Mucosa of stomach (tissue), 1 donor: ENCODE data around the gene SYNPO2.
"Not testable (repeated sequence)": the region's sequence is repeated elsewhere in the genome, so short reads cannot be mapped to it uniquely, and the experiment has no call there.

Experiments used
- H3K27me3 ChIP-seq: one replicate; pipeline ENCODE4 v1.7.0; 2013; ENCODE audit warnings: mild to moderate bottlenecking, low read length; ENCODE audit not compliant: control insufficient read depth, insufficient read depth
- H3K36me3 ChIP-seq: one replicate; pipeline ENCODE4 v1.7.0; 2013; ENCODE audit warnings: low read length; ENCODE audit not compliant: control insufficient read depth, insufficient read depth
- H3K4me1 ChIP-seq: one replicate; pipeline ENCODE4 v1.7.0; 2013; ENCODE audit warnings: mild to moderate bottlenecking, low read length; ENCODE audit not compliant: control insufficient read depth, insufficient read depth
- H3K4me3 ChIP-seq: one replicate; pipeline ENCODE4 v1.7.0; 2013; ENCODE audit warnings: low read length
- H3K9ac ChIP-seq: one replicate; pipeline ENCODE4 v1.7.0; 2013; ENCODE audit warnings: mild to moderate bottlenecking, low read length, moderate library complexity
- H3K9me3 ChIP-seq: one replicate; pipeline ENCODE4 v1.7.0; 2013; ENCODE audit warnings: mild to moderate bottlenecking, low read length, moderate library complexity; ENCODE audit not compliant: control insufficient read depth
- donor health status: Pancreatic carcinoma.

Gene SYNPO2

DNA sequence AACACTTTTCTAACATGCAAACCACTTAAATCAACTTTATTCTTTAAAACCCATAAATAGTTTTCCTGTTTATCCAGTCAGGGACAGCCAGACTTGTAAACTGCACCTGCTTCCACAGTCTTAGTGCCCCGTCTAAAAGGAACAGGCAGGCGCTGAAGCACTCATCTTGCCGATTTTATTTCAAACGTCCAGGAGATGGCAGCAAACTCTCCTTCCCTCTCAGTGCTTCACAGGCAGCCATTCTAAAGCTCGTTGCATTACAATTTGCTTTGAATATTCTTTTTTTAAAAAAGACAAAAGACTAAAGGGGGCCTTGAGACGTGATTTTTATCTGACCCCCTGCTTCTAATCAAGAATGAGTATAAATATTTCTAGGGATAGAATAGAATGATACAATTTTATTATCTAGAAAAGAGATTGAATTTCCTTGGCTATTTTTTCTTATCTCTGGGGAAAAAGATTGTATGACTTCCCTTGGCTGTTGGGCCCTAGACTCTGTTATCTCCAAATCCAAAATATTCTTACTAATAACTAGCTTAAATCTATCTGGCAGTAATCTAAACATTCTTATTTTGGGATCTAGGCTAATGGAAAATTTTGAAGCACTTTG is 153.4 kb downstream of the SYNPO2 start:
- no peak overlapping the region for H3K9ac ChIP-seq
- no peaks in the 10 kb centered on the region for H3K9me3 ChIP-seq
- no peak overlapping the region for H3K4me3 ChIP-seq
- no peaks in the 10 kb centered on the region for H3K4me1 ChIP-seq
- no peaks in the 10 kb centered on the region for H3K36me3 ChIP-seq
- no peaks in the 10 kb centered on the region for H3K27me3 ChIP-seq

DNA sequence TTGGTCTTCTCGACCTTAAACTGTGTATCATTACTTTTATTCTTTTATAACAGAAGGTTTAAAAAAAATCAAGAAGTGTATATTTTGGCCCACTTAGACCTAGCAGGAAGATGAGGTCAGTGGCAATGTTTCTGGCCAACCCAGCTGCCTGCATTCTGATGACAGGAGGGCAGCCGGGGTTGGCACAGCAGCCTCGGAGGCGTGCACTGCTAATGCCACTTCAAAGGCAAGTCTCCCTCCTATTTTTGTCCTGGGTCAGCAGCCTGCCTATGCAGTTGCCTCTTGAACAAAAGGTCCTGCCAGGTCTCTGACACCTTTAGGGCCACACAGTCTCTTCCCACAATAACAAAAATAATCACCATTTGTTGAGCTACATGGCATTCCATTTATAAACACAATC is 157.6 kb downstream of the SYNPO2 start:
- no peak overlapping the region for H3K9ac ChIP-seq
- H3K4me3 ChIP-seq, result no peak overlapping the region
- no peaks in the 10 kb centered on the region for H3K9me3 ChIP-seq
- H3K36me3 ChIP-seq, result no peaks in the 10 kb centered on the region
- H3K4me1 ChIP-seq, result no peaks in the 10 kb centered on the region
- H3K27me3 ChIP-seq, result no peaks in the 10 kb centered on the region

DNA sequence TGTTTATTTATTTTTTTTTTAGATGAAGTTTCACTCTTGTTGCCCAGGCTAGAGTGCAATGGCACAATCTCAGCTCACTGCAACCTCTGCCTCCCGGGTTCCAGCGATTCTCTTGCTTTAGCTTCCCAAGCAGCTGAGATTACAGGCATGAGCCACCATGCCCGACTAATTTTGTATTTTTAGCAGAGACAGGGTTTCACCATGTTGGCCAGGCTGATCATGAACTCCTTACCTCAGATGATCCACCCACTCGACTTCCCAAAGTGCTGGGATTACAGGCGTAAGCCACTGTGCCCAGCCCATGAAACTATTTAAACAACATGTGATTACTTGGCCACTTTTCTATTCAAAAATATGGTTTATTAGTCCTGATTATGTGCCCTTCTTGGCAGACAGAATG is 158.4 kb downstream of the SYNPO2 start:
- not testable (repeated sequence) for H3K4me1 ChIP-seq, H3K4me3 ChIP-seq, H3K9ac ChIP-seq, H3K27me3 ChIP-seq, H3K9me3 ChIP-seq, H3K36me3 ChIP-seq

DNA sequence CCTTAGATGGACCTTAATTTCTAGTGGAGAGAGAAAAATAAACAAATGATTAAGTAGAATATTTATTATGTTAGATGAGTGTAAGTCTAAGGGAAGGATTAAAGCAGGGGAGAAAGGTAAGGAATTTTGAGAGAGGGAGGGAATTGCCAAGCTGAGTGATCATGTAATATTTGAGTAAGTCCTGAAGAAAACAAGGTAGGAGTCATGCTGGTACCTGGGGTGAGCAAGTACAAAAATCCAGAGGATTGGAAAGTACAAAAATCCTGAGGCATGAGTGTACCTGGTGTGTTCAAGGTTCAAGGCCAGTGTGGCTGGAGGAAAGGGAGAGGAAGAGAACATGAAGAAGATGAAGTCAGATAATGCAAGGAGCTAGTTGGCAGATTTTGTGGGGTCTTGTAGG is 159.8 kb downstream of the SYNPO2 start:
- H3K27me3 ChIP-seq, result no peaks in the 10 kb centered on the region
- no peaks in the 10 kb centered on the region for H3K4me1 ChIP-seq
- H3K36me3 ChIP-seq, result no peaks in the 10 kb centered on the region
- H3K4me3 ChIP-seq, result no peak overlapping the region
- H3K9me3 ChIP-seq, result no peaks in the 10 kb centered on the region
- no peak overlapping the region for H3K9ac ChIP-seq

DNA sequence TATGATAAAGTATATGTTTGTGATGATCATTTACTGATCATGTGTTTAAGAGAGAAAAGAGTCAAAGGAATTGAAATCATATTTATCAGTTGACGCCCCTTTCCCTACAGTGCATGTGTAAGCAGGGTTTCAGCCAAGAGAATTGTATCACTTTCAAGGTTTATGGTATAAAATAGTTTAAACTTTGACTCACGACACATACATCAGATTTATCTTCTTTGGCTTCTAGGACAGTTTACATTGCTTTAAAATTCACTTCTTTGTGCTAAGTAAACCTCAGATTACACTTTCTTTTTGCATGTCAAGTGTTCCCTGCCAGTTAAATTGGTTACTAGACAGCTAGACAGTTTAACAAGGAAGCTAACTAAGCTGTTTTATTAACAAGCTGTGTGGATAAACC is 160.7 kb downstream of the SYNPO2 start:
- no peaks in the 10 kb centered on the region for H3K27me3 ChIP-seq
- H3K36me3 ChIP-seq, result no peaks in the 10 kb centered on the region
- no peak overlapping the region for H3K4me3 ChIP-seq
- H3K4me1 ChIP-seq, result no peaks in the 10 kb centered on the region
- no peaks in the 10 kb centered on the region for H3K9me3 ChIP-seq
- no peak overlapping the region for H3K9ac ChIP-seq

DNA sequence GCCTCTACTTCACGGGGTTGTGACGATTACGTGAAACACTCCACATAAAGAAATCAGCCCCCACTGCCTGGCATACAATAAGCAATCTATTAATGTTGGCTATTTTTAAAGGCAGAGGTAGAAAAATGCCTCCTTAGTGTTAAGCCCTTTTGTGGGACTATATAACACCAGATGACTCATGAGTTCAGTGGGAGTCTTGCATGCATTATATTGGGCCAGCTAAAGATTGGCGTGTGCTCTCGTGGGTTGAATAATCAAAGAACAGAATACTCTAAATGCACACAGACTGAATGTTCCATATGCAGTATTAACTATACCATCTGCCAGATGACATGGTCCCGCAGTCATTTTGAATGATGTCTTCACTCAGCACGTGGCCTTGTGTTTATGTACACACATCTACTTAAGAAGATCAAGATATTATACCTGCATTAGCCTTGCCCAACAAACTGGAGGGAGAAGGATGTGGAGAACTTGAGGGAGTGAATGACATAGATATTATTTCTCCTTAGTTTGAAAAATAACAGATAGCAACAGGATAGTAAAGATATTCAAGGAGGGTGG is 162.0 kb downstream of the SYNPO2 start:
- Histone ChIP-seq H3K9me3 (no peaks in the 10 kb centered on the region), H3K36me3 (no peaks in the 10 kb centered on the region), H3K4me1 (no peaks in the 10 kb centered on the region), H3K9ac (no peak overlapping the region), H3K27me3 (no peaks in the 10 kb centered on the region), H3K4me3 (no peak overlapping the region)

DNA sequence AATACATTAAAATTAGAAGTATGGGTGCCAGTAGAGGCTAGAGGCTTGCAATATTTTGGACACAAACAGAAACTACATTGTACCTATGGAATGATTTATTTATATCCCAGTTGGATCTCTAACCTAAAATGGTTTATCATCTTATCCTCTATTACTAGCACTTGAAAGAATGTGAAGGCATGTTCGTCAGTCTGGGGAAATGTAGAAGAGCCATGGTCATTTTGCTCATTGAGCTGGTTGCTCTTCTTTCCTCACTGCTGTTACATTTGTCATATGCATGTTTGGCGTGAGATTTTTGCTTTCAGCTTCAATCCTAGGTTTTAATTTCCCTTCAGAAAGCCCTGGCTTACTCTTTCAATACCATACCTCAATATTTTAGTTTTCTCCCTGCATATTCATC is 164.6 kb downstream of the SYNPO2 start:
- H3K4me3 ChIP-seq, result no peak overlapping the region
- H3K9me3 ChIP-seq, result no peaks in the 10 kb centered on the region
- H3K27me3 ChIP-seq, result no peaks in the 10 kb centered on the region
- no peaks in the 10 kb centered on the region for H3K4me1 ChIP-seq
- H3K36me3 ChIP-seq, result no peaks in the 10 kb centered on the region
- H3K9ac ChIP-seq, result no peak overlapping the region

DNA sequence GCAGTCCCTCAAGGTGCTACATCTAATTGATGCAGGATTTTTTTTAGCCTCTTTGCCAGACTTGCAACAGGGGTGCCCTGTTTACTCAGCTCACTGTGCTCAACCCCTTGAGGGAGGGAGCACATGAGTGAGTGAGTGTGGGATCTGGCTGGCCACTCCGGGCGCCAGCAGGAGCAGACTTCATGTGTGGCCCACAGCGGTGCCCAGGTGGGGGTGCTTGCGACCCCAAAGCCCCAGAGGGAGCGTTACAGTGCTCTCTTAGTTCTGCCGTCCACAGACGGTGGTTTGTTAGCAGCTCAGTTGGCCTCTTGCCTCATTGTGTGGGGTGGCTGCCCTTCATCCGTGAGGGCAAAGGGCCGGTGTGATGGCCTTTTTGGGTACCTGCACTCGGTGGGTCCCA is 165.3 kb downstream of the SYNPO2 start:
- H3K9me3 ChIP-seq, result no peaks in the 10 kb centered on the region
- no peak overlapping the region for H3K9ac ChIP-seq
- no peaks in the 10 kb centered on the region for H3K4me1 ChIP-seq
- no peaks in the 10 kb centered on the region for H3K27me3 ChIP-seq
- no peak overlapping the region for H3K4me3 ChIP-seq
- no peaks in the 10 kb centered on the region for H3K36me3 ChIP-seq

DNA sequence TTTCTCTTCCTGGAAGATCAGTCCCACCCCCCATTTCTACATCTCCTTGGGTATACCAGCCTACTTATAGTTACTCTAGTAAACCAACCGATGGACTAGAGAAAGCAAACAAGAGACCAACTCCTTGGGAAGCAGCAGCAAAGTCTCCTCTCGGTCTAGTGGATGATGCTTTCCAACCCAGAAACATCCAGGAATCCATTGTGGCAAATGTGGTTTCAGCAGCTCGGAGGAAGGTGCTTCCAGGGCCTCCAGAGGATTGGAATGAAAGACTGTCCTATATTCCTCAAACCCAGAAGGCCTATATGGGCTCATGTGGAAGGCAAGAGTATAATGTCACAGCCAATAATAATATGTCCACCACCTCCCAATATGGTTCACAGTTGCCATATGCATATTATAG is 168.8 kb downstream of the SYNPO2 start:
- Histone ChIP-seq H3K4me1 (no peaks in the 10 kb centered on the region), H3K9me3 (no peaks in the 10 kb centered on the region)

DNA sequence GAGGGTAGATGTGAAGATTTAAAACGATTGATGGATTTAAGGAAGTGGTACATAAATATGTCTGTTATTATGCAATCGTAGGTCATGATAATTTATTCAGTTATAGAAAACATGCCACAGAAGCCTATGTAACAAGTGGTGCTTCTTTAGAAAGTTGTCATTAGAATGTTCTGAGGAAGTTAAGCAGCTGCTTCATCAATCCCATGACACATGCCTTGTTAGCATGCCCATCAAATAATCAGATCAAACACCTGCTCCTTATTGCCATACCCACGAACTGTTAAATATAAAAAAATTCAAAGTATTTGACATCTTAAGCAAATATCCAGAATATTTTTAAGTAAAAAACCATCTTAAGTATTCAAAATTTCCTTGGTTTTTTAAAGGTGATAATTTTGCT is 170.6 kb downstream of the SYNPO2 start:
- no peaks in the 10 kb centered on the region for H3K27me3 ChIP-seq
- no peaks in the 10 kb centered on the region for H3K36me3 ChIP-seq
- no peak overlapping the region for H3K9ac ChIP-seq
- H3K4me3 ChIP-seq, result no peak overlapping the region
- H3K4me1 ChIP-seq, result no peaks in the 10 kb centered on the region
- H3K9me3 ChIP-seq, result no peaks in the 10 kb centered on the region

More for the DNA sequence above, 168.8 kb downstream of the SYNPO2 start:
- Histone ChIP-seq H3K36me3 (no peaks in the 10 kb centered on the region), H3K9ac (no peak overlapping the region), H3K27me3 (no peaks in the 10 kb centered on the region), H3K4me3 (no peak overlapping the region)

DNA sequence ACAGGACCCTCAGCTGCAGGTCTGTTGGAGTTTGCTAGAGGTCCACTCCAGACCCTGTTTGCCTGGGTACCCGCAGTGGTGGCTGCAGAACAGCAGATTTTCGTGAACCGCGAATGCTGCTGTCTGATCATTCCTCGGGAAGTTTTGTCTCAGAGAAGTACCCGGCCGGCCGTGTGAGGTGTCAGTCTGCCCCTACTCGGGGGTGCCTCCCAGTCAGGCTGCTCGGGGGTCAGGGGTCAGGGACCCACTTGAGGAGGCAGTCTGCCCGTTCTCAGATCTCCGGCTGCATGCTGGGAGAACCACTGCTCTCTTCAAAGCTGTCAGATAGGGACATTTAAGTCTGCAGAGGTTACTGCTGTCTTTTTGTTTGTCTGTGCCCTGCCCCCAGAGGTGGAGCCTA is 178.5 kb downstream of the SYNPO2 start:
- not testable (repeated sequence) for H3K9me3 ChIP-seq, H3K4me1 ChIP-seq, H3K4me3 ChIP-seq, H3K36me3 ChIP-seq, H3K9ac ChIP-seq, H3K27me3 ChIP-seq

DNA sequence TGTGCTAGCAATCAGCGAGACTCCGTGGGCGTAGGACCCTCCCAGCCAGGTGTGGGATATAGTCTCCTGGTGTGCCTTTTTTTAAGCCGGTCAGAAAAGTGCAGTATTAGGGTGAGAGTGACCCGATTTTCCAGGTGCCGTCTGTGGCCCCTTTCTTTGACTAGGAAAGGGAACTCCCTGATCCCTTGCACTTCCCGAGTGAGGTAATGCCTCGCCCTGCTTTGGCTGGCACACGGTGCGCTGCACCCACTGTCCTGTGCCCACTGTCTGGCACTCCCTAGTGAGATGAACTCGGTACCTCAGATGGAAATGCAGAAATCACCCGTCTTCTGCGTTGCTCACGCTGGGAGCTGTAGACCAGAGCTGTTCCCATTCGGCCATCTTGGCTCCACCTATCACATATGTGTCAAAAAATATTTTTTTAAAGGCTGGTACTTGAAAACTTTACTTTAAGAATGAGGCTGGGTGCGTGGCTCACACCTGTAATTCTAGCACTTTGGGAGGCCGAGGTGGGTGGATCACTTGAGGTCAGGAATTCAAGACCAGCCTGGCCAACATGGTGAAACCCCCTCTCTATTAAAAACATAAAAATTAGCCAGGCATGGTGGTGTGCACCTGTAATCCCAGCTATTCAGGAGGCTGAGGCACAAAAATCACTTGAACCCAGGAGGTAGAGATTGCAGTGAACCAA is 179.2 kb downstream of the SYNPO2 start:
- not testable (repeated sequence) for H3K9ac ChIP-seq, H3K27me3 ChIP-seq, H3K36me3 ChIP-seq, H3K9me3 ChIP-seq, H3K4me1 ChIP-seq, H3K4me3 ChIP-seq
